ENCODE data around the gene KAT6B.
A peak's percentile ranks its signal among the peaks of the same experiment; 100 is the strongest.

The KAT6B gene

GRCh38 chr10:74992068-74992467 is 165.7 kb downstream of the KAT6B start:
- DNase-seq, result no peak
- Histone ChIP-seq H3K36me3 (ENCODE audit: control insufficient read depth in 4 of 4, insufficient read depth in 4 of 4, low read length in 3 of 4) (peaks cover 10 to 47% (median 26%) of the 10 kb centered on the region in 4 experiments), H3K27ac (ENCODE audit: insufficient read depth in 1 of 2, low read depth in 1 of 2, low read length in 2 of 2, poor library complexity in 1 of 2, severe bottlenecking in 2 of 2) (no peak overlapping the region), H3K4me1 (ENCODE audit: control extremely low read depth in 1 of 4, control insufficient read depth in 4 of 4, insufficient read depth in 4 of 4, low read length in 3 of 4) (peaks cover 0 to 19% (median 6%) of the 10 kb centered on the region in 4 experiments), H3K9me3 (ENCODE audit: control extremely low read depth in 1 of 5, control insufficient read depth in 4 of 5, insufficient read depth in 2 of 5, low read depth in 1 of 5, low read length in 4 of 5) (no peaks in the 10 kb centered on the region), H3K4me3 (ENCODE audit: control insufficient read depth in 1 of 7, extremely low read depth in 1 of 7, insufficient read depth in 4 of 7, low read depth in 2 of 7, low read length in 6 of 7) (no peak overlapping the region), H3K27me3 (replicated peaks in 2 of 5; ENCODE audit: control insufficient read depth in 4 of 5, insufficient read depth in 5 of 5, low read length in 4 of 5) (no peaks in the 10 kb centered on the region)
- POLR2A ChIA-PET, result interaction anchor here (0.6 kb wide), 1 partner anchor 254 kb away, joined by 6 read pairs; no protein-coding TSS in a partner anchor
- CTCF ChIA-PET, result interaction anchor here (0.6 to 2.8 kb wide), 4 partner anchors 10 to 1112 kb away, joined by 3 to 8 read pairs (median 3); no protein-coding TSS in a partner anchor
- no CpG with 5 or more reads among the region's 3 CpGs for WGBS (ENCODE audit: insufficient coverage)

GRCh38 chr10:74993649-74994048 is 167.2 kb downstream of the KAT6B start:
- Histone ChIP-seq H3K36me3 (ENCODE audit: control insufficient read depth in 4 of 4, insufficient read depth in 4 of 4, low read length in 3 of 4) (peaks cover 14 to 53% (median 28%) of the 10 kb centered on the region in 4 experiments), H3K4me1 (ENCODE audit: control extremely low read depth in 1 of 4, control insufficient read depth in 4 of 4, insufficient read depth in 4 of 4, low read length in 3 of 4) (peaks cover 0 to 9% (median 3%) of the 10 kb centered on the region in 4 experiments), H3K9me3 (ENCODE audit: control extremely low read depth in 1 of 5, control insufficient read depth in 4 of 5, insufficient read depth in 2 of 5, low read depth in 1 of 5, low read length in 4 of 5) (no peaks in the 10 kb centered on the region), H3K4me3 (ENCODE audit: control insufficient read depth in 1 of 7, extremely low read depth in 1 of 7, insufficient read depth in 4 of 7, low read depth in 2 of 7, low read length in 6 of 7) (no peak overlapping the region), H3K27ac (ENCODE audit: insufficient read depth in 1 of 2, low read depth in 1 of 2, low read length in 2 of 2, poor library complexity in 1 of 2, severe bottlenecking in 2 of 2) (no peak overlapping the region), H3K27me3 (replicated peaks in 2 of 5; ENCODE audit: control insufficient read depth in 4 of 5, insufficient read depth in 5 of 5, low read length in 4 of 5) (no peaks in the 10 kb centered on the region)
- CTCF ChIA-PET, result interaction anchor here (2.8 kb wide), 1 partner anchor 104 kb away, joined by 8 read pairs; no protein-coding TSS in a partner anchor
- no peak for DNase-seq
- POLR2A ChIA-PET, result no interaction called here
- no CpG with 5 or more reads among the region's 3 CpGs for WGBS (ENCODE audit: insufficient coverage)

- 93% methylated on average over 3 of the region's 3 CpGs for WGBS (ENCODE audit: insufficient coverage)
- POLR2A ChIA-PET, result no interaction called here
- Histone ChIP-seq H3K27ac (ENCODE audit: insufficient read depth in 1 of 2, low read depth in 1 of 2, low read length in 2 of 2, poor library complexity in 1 of 2, severe bottlenecking in 2 of 2) (no peak overlapping the region), H3K4me1 (ENCODE audit: control extremely low read depth in 1 of 4, control insufficient read depth in 4 of 4, insufficient read depth in 4 of 4, low read length in 3 of 4) (peaks cover 0 to 2% (median 0%) of the 10 kb centered on the region in 4 experiments), H3K36me3 (ENCODE audit: control insufficient read depth in 4 of 4, insufficient read depth in 4 of 4, low read length in 3 of 4) (peaks cover 14 to 54% (median 28%) of the 10 kb centered on the region in 4 experiments), H3K4me3 (ENCODE audit: control insufficient read depth in 1 of 7, extremely low read depth in 1 of 7, insufficient read depth in 4 of 7, low read depth in 2 of 7, low read length in 6 of 7) (no peak overlapping the region), H3K27me3 (replicated peaks in 2 of 5; ENCODE audit: control insufficient read depth in 4 of 5, insufficient read depth in 5 of 5, low read length in 4 of 5) (no peaks in the 10 kb centered on the region), H3K9me3 (ENCODE audit: control extremely low read depth in 1 of 5, control insufficient read depth in 4 of 5, insufficient read depth in 2 of 5, low read depth in 1 of 5, low read length in 4 of 5) (no peaks in the 10 kb centered on the region)
- CTCF ChIA-PET, result no interaction called here
- DNase-seq, result no peak
Observed at GRCh38 chr10:74994854-74995253, 168.5 kb downstream of the KAT6B start.

- ChIA-PET POLR2A (no interaction called here), CTCF (no interaction called here)
- Histone ChIP-seq H3K4me3 (ENCODE audit: control insufficient read depth in 1 of 7, extremely low read depth in 1 of 7, insufficient read depth in 4 of 7, low read depth in 2 of 7, low read length in 6 of 7) (no peak overlapping the region), H3K27ac (ENCODE audit: insufficient read depth in 1 of 2, low read depth in 1 of 2, low read length in 2 of 2, poor library complexity in 1 of 2, severe bottlenecking in 2 of 2) (no peak overlapping the region), H3K27me3 (replicated peaks in 2 of 5; ENCODE audit: control insufficient read depth in 4 of 5, insufficient read depth in 5 of 5, low read length in 4 of 5) (no peaks in the 10 kb centered on the region), H3K36me3 (ENCODE audit: control insufficient read depth in 4 of 4, insufficient read depth in 4 of 4, low read length in 3 of 4) (peaks cover 14 to 50% (median 28%) of the 10 kb centered on the region in 4 experiments), H3K9me3 (ENCODE audit: control extremely low read depth in 1 of 5, control insufficient read depth in 4 of 5, insufficient read depth in 2 of 5, low read depth in 1 of 5, low read length in 4 of 5) (no peaks in the 10 kb centered on the region), H3K4me1 (ENCODE audit: control extremely low read depth in 1 of 4, control insufficient read depth in 4 of 4, insufficient read depth in 4 of 4, low read length in 3 of 4) (peaks cover 0 to 7% (median 2%) of the 10 kb centered on the region in 4 experiments)
- no peak for DNase-seq
- WGBS (ENCODE audit: insufficient coverage), result 97% methylated on average over 3 of the region's 4 CpGs
Observed at GRCh38 chr10:74995806-74996205, 169.4 kb downstream of the KAT6B start.

- Histone ChIP-seq H3K27ac (ENCODE audit: insufficient read depth in 1 of 2, low read depth in 1 of 2, low read length in 2 of 2, poor library complexity in 1 of 2, severe bottlenecking in 2 of 2) (no peak overlapping the region), H3K4me3 (ENCODE audit: control insufficient read depth in 1 of 7, extremely low read depth in 1 of 7, insufficient read depth in 4 of 7, low read depth in 2 of 7, low read length in 6 of 7) (no peak overlapping the region), H3K4me1 (ENCODE audit: control extremely low read depth in 1 of 4, control insufficient read depth in 4 of 4, insufficient read depth in 4 of 4, low read length in 3 of 4) (peaks cover 0 to 10% (median 3%) of the 10 kb centered on the region in 4 experiments), H3K9me3 (ENCODE audit: control extremely low read depth in 1 of 5, control insufficient read depth in 4 of 5, insufficient read depth in 2 of 5, low read depth in 1 of 5, low read length in 4 of 5) (no peaks in the 10 kb centered on the region), H3K27me3 (replicated peaks in 2 of 5; ENCODE audit: control insufficient read depth in 4 of 5, insufficient read depth in 5 of 5, low read length in 4 of 5) (no peaks in the 10 kb centered on the region), H3K36me3 (ENCODE audit: control insufficient read depth in 4 of 4, insufficient read depth in 4 of 4, low read length in 3 of 4) (peaks cover 14 to 49% (median 27%) of the 10 kb centered on the region in 4 experiments)
- ChIA-PET CTCF (interaction anchor here (1.5 kb wide), 1 partner anchor 20 kb away, joined by 5 read pairs; no protein-coding TSS in a partner anchor), POLR2A (no interaction called here)
- WGBS (ENCODE audit: insufficient coverage), result 100% methylated on average over 2 of the region's 4 CpGs
- no peak for DNase-seq
Observed at GRCh38 chr10:74997163-74997562, 170.8 kb downstream of the KAT6B start.

- Histone ChIP-seq H3K9me3 (ENCODE audit: control extremely low read depth in 1 of 5, control insufficient read depth in 4 of 5, insufficient read depth in 2 of 5, low read depth in 1 of 5, low read length in 4 of 5) (no peaks in the 10 kb centered on the region), H3K4me3 (ENCODE audit: control insufficient read depth in 1 of 7, extremely low read depth in 1 of 7, insufficient read depth in 4 of 7, low read depth in 2 of 7, low read length in 6 of 7) (no peak overlapping the region), H3K27ac (ENCODE audit: insufficient read depth in 1 of 2, low read depth in 1 of 2, low read length in 2 of 2, poor library complexity in 1 of 2, severe bottlenecking in 2 of 2) (no peak overlapping the region), H3K4me1 (ENCODE audit: control extremely low read depth in 1 of 4, control insufficient read depth in 4 of 4, insufficient read depth in 4 of 4, low read length in 3 of 4) (peaks cover 0 to 10% (median 3%) of the 10 kb centered on the region in 4 experiments), H3K27me3 (replicated peaks in 2 of 5; ENCODE audit: control insufficient read depth in 4 of 5, insufficient read depth in 5 of 5, low read length in 4 of 5) (no peaks in the 10 kb centered on the region), H3K36me3 (ENCODE audit: control insufficient read depth in 4 of 4, insufficient read depth in 4 of 4, low read length in 3 of 4) (peaks cover 8 to 35% (median 16%) of the 10 kb centered on the region in 4 experiments)
- POLR2A ChIA-PET, result no interaction called here
- DNase-seq, result peak in 2 of 3 donors; percentile 29 to 62
- WGBS (ENCODE audit: insufficient coverage), result 6% methylated on average over 7 of the region's 10 CpGs
- CTCF ChIA-PET, result interaction anchor here (1.0 to 1.4 kb wide), 4 partner anchors 9 to 21 kb away, joined by 3 to 5 read pairs (median 4); no protein-coding TSS in a partner anchor
Observed at GRCh38 chr10:75000748-75001321, 174.4 kb downstream of the KAT6B start.

- no peaks in the 10 kb centered on the region for H3K27me3 ChIP-seq (replicated peaks in 2 of 5; ENCODE audit: control insufficient read depth in 4 of 5, insufficient read depth in 5 of 5, low read length in 4 of 5)
- H3K4me1 ChIP-seq (ENCODE audit: control extremely low read depth in 1 of 4, control insufficient read depth in 4 of 4, insufficient read depth in 4 of 4, low read length in 3 of 4), result peaks cover 0 to 10% (median 3%) of the 10 kb centered on the region in 4 experiments
- no peak overlapping the region for H3K27ac ChIP-seq (ENCODE audit: insufficient read depth in 1 of 2, low read depth in 1 of 2, low read length in 2 of 2, poor library complexity in 1 of 2, severe bottlenecking in 2 of 2)
- 100% methylated on average over 3 of the region's 5 CpGs for WGBS (ENCODE audit: insufficient coverage)
- H3K9me3 ChIP-seq (ENCODE audit: control extremely low read depth in 1 of 5, control insufficient read depth in 4 of 5, insufficient read depth in 2 of 5, low read depth in 1 of 5, low read length in 4 of 5), result no peaks in the 10 kb centered on the region
- no peak for DNase-seq
- ChIA-PET POLR2A (no interaction called here), CTCF (interaction anchor here (1.0 to 1.4 kb wide), 3 partner anchors 10 to 18 kb away, joined by 3 to 4 read pairs (median 3); no protein-coding TSS in a partner anchor)
- H3K4me3 ChIP-seq (ENCODE audit: control insufficient read depth in 1 of 7, extremely low read depth in 1 of 7, insufficient read depth in 4 of 7, low read depth in 2 of 7, low read length in 6 of 7), result no peak overlapping the region
- peaks cover 3 to 31% (median 14%) of the 10 kb centered on the region in 4 experiments for H3K36me3 ChIP-seq (ENCODE audit: control insufficient read depth in 4 of 4, insufficient read depth in 4 of 4, low read length in 3 of 4)
Observed at GRCh38 chr10:75001715-75002350, 175.4 kb downstream of the KAT6B start.

Data from common myeloid progenitor, CD34-positive (primary cell).